Astrocyte (in vitro differentiated cells and primary cell): ENCODE measurements around the gene RNPEP. TPM values are rescaled to one million over a fixed set of nuclear protein-coding genes. Genes with fewer than 3 reads are reported as not detected.

Experiments
- DNase-seq: peaks from one replicate; pipeline ENCODE4 v3.0.0-alpha.2; 2010; ENCODE audit warnings: low read depth
- FAIRE-seq: peaks from 2 replicates; lab custom pipeline; 2011; peaks lifted over from hg19 to GRCh38; lab: Jason Lieb, UNC
- H2AFZ ChIP-seq: 2 replicates; pipeline ENCODE4 v1.6.0; 2012; ENCODE audit warnings: low read depth, low read length, inconsistent platforms
- H3K27ac ChIP-seq: 2 replicates; pipeline ENCODE4 v1.5.1; 2011; ENCODE audit warnings: low read depth, low read length, inconsistent platforms
- H3K27me3 ChIP-seq: 2 replicates; pipeline ENCODE4 v1.6.0; 2011; ENCODE audit warnings: low read length, inconsistent platforms; ENCODE audit not compliant: insufficient read depth
- H3K36me3 ChIP-seq: 2 replicates; pipeline ENCODE4 v1.5.1; 2011; ENCODE audit warnings: low read length, inconsistent platforms; ENCODE audit not compliant: insufficient read depth
- H3K4me1 ChIP-seq: 2 replicates; pipeline ENCODE4 v1.5.1; 2011; ENCODE audit warnings: low read length, inconsistent platforms; ENCODE audit not compliant: insufficient read depth
- H3K4me2 ChIP-seq: 2 replicates; pipeline ENCODE4 v1.6.0; 2012; ENCODE audit warnings: low read length, inconsistent platforms
- H3K4me3 ChIP-seq: 2 replicates; pipeline ENCODE4 v1.5.1; 2011; ENCODE audit warnings: low read depth, mild to moderate bottlenecking, low read length, inconsistent platforms; ENCODE audit not compliant: insufficient read depth
- H3K79me2 ChIP-seq: 2 replicates; pipeline ENCODE4 v1.6.0; 2012; ENCODE audit warnings: mild to moderate bottlenecking, low read length, inconsistent platforms; ENCODE audit not compliant: insufficient read depth
- H3K9ac ChIP-seq: 2 replicates; pipeline ENCODE4 v1.6.0; 2012; ENCODE audit warnings: mild to moderate bottlenecking, low read length, inconsistent platforms
- H3K9me3 ChIP-seq: 2 replicates; pipeline ENCODE4 v1.5.1; 2012; ENCODE audit warnings: low read depth, mild to moderate bottlenecking, low read length, inconsistent platforms; ENCODE audit not compliant: insufficient read depth
- H4K20me1 ChIP-seq: 2 replicates; pipeline ENCODE4 v1.6.0; 2012; ENCODE audit warnings: low read length, inconsistent platforms; ENCODE audit not compliant: insufficient read depth
- H3K27ac Mint-ChIP-seq: one replicate; pipeline ENCODE4 v1.8.0; 2021; ENCODE audit warnings: mild to moderate bottlenecking, mixed read lengths; ENCODE audit not compliant: unreplicated experiment
- H3K27me3 Mint-ChIP-seq: one replicate; pipeline ENCODE4 v1.8.0; 2021; ENCODE audit warnings: low read depth, mixed read lengths; ENCODE audit not compliant: unreplicated experiment
- H3K36me3 Mint-ChIP-seq: one replicate; pipeline ENCODE4 v1.8.0; 2021; ENCODE audit warnings: low read depth, mixed read lengths; ENCODE audit not compliant: unreplicated experiment
- H3K4me1 Mint-ChIP-seq: one replicate; pipeline ENCODE4 v1.8.0; 2021; ENCODE audit warnings: low read depth, mixed read lengths; ENCODE audit not compliant: unreplicated experiment
- H3K4me3 Mint-ChIP-seq: one replicate; pipeline ENCODE4 v1.8.0; 2021; ENCODE audit warnings: mild to moderate bottlenecking, moderate library complexity, mixed read lengths; ENCODE audit not compliant: unreplicated experiment
- H3K9me3 Mint-ChIP-seq: one replicate; pipeline ENCODE4 v1.8.0; 2021; ENCODE audit warnings: mild to moderate bottlenecking, mixed read lengths; ENCODE audit not compliant: unreplicated experiment
- EZH2 ChIP-seq: IDR thresholded peaks from 2 replicates; pipeline ENCODE4 v1.6.1; 2012; ENCODE audit warnings: mild to moderate bottlenecking, low read length, inconsistent platforms; ENCODE audit not compliant: insufficient read depth
- total RNA-seq: library from RNA; stranded (reverse); gene quantifications from 2 replicates; pipeline ENCODE4 v1.2.1, GENCODE V29; 2021
- TF ChIP-seq, protein P1 (sequence below): IDR thresholded peaks from 2 replicates; pipeline ENCODE4 v1.5.1; 2011; ENCODE audit warnings: low read depth, mild to moderate bottlenecking, inconsistent platforms, low read length, moderate library complexity; ENCODE audit not compliant: insufficient read depth

RNPEP gene
- total RNA-seq, 1 donor from 2014 or later: 68.9 TPM

DNA sequence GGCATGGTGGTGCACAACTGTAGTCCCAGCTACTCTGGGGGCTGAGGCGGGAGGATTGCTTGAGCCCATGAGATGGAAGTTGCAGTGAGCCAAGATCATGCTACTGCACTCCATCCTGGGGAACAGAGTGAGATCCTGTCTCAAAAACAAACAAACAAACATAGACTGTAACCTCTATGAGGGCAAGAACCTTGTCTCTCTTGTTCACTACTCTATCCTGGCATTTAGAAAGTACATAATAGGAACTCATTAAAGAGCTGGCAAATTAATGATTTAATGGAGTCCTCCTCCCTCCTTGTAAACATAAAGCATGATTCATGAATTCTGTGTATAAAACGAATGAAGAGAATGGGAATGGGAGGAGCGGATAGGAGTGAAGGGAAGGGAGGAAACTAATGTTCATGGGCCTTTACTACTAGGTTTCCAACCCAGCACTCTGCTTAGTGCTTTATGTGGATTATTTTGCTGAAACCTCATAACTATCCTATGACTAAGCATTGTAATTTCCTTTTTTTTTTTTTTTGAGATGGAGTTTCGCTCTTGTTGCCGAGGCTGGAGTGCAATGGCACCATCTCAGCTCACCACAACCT lies 44.7 kb upstream of the RNPEP start:
- Mint-ChIP-seq H3K4me3 (no peak overlapping the region), H3K36me3 (peaks cover 10% of the 10 kb centered on the region), H3K27ac (no peak overlapping the region), H3K4me1 (peaks cover 18% of the 10 kb centered on the region), H3K27me3 (peaks cover 3% of the 10 kb centered on the region), H3K9me3 (no peaks in the 10 kb centered on the region)
- TF ChIP-seq, protein P1, sequence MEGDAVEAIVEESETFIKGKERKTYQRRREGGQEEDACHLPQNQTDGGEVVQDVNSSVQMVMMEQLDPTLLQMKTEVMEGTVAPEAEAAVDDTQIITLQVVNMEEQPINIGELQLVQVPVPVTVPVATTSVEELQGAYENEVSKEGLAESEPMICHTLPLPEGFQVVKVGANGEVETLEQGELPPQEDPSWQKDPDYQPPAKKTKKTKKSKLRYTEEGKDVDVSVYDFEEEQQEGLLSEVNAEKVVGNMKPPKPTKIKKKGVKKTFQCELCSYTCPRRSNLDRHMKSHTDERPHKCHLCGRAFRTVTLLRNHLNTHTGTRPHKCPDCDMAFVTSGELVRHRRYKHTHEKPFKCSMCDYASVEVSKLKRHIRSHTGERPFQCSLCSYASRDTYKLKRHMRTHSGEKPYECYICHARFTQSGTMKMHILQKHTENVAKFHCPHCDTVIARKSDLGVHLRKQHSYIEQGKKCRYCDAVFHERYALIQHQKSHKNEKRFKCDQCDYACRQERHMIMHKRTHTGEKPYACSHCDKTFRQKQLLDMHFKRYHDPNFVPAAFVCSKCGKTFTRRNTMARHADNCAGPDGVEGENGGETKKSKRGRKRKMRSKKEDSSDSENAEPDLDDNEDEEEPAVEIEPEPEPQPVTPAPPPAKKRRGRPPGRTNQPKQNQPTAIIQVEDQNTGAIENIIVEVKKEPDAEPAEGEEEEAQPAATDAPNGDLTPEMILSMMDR: no peak
- TF ChIP-seq EZH2: no peak
- Histone ChIP-seq H3K4me1 (peaks cover 7% of the 10 kb centered on the region), H3K79me2 (no peaks in the 10 kb centered on the region), H2AFZ (no peak overlapping the region), H4K20me1 (no peaks in the 10 kb centered on the region), H3K27me3 (no peaks in the 10 kb centered on the region), H3K9ac (no peak overlapping the region), H3K9me3 (no peaks in the 10 kb centered on the region), H3K4me2 (peak overlapping the region; percentile 20), H3K27ac (no peak overlapping the region), H3K4me3 (no peak overlapping the region), H3K36me3 (no peaks in the 10 kb centered on the region)
- FAIRE-seq (peak; percentile 70), DNase-seq (peak; percentile 81)

DNA sequence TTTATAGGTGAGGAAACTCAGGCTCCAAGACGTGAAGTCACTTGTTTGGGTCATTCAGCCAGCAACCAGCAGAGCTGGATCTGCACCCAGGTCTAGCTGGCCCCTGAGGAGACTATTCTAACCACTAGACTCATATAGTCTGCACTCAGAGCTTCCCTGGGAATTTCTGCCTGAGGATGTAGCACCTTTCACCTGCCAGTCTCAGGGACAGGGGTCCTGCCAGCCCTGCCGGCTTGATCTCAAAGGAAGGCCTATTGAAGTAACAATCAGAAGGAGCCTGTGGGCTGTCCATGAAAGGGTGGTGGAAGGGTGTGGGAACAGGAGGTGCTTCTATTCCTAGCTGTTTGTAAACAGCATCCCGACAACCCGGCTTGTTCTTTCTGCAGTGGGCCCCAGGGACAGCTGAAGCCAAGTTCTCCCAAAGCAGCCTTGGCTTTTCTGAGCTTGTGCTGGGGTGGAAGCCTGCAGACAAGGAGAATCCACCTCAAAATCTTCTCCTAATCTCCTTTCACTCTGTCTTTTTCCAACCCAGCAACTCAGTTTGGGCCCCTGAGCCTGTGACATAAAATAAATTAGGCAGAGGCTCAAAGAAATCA lies 43.9 kb upstream of the RNPEP start:
- Histone ChIP-seq H3K4me3 (no peak overlapping the region), H3K79me2 (no peaks in the 10 kb centered on the region), H3K4me1 (peaks cover 7% of the 10 kb centered on the region), H3K4me2 (no peak overlapping the region), H3K9ac (no peak overlapping the region), H3K27ac (no peak overlapping the region), H3K27me3 (no peaks in the 10 kb centered on the region), H3K36me3 (no peaks in the 10 kb centered on the region), H2AFZ (no peak overlapping the region), H3K9me3 (no peaks in the 10 kb centered on the region), H4K20me1 (no peaks in the 10 kb centered on the region)
- H3K27ac Mint-ChIP-seq: no peak overlapping the region
- FAIRE-seq: no peak
- no peak for DNase-seq
- peaks cover 3% of the 10 kb centered on the region for H3K27me3 Mint-ChIP-seq
- H3K4me3 Mint-ChIP-seq: no peak overlapping the region
- peaks cover 11% of the 10 kb centered on the region for H3K36me3 Mint-ChIP-seq
- peaks cover 21% of the 10 kb centered on the region for H3K4me1 Mint-ChIP-seq
- no peaks in the 10 kb centered on the region for H3K9me3 Mint-ChIP-seq
- TF ChIP-seq, protein P1: no peak
- no peak for TF ChIP-seq EZH2

DNA sequence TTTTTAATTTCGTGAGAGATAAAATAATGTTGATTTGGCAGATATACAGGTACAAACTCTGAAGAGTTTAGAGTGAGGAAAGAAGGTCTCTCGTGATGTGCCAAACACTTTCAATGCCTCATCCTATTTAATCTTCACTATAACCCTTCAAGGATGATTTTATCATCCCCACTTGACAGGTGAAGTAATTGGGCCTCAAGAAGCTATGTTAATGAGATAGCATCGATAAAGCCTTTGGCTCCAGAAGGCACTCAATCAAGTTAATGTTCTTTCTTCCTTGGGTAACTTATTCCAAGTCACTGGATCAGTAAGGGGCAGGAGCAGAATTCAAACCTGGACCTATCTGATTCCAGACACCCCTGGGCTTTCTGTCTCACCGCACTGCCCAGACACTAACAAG lies 43.3 kb upstream of the RNPEP start:
- no peaks in the 10 kb centered on the region for H3K27me3 ChIP-seq
- Mint-ChIP-seq H3K4me3 (no peak overlapping the region), H3K4me1 (peaks cover 23% of the 10 kb centered on the region), H3K27me3 (peaks cover 3% of the 10 kb centered on the region), H3K36me3 (peaks cover 11% of the 10 kb centered on the region), H3K9me3 (no peaks in the 10 kb centered on the region), H3K27ac (no peak overlapping the region)
- H3K36me3 ChIP-seq: no peaks in the 10 kb centered on the region
- H3K4me3 ChIP-seq: no peak overlapping the region
- no peak for DNase-seq
- no peak for FAIRE-seq
- peaks cover 2% of the 10 kb centered on the region for H3K4me1 ChIP-seq
- no peaks in the 10 kb centered on the region for H3K9me3 ChIP-seq
- H3K27ac ChIP-seq: no peak overlapping the region
- H4K20me1 ChIP-seq: no peaks in the 10 kb centered on the region
- H3K4me2 ChIP-seq: no peak overlapping the region
- no peak overlapping the region for H3K9ac ChIP-seq
- H3K79me2 ChIP-seq: no peaks in the 10 kb centered on the region
- TF ChIP-seq, protein P1: no peak
- no peak overlapping the region for H2AFZ ChIP-seq
